Testis (tissue), 3 donors: ENCODE results near the gene BSG. TPM values are rescaled to one million over a fixed set of nuclear protein-coding genes. Genes with fewer than 3 reads are reported as not detected.
"Not testable (repeated sequence)": the region's sequence is repeated elsewhere in the genome, so short reads cannot be mapped to it uniquely, and the experiment has no call there.

Experiments used
- DNase-seq: peaks from one replicate; pipeline ENCODE4 v3.0.0-alpha.2; 2019
- H3K27ac ChIP-seq, 2 donors: fragments of 200-600 bp; sonication (generic); one replicate each; pipeline ENCODE4 v1.5.1; 2019
- H3K27me3 ChIP-seq: fragments of 200-600 bp; sonication (generic); one replicate; pipeline ENCODE4 v1.5.1; 2019
- H3K36me3 ChIP-seq: fragments of 200-600 bp; sonication (generic); one replicate; pipeline ENCODE4 v1.5.1; 2017; ENCODE audit warnings: low read depth; ENCODE audit errors: missing control alignments
- H3K4me1 ChIP-seq: fragments of 200-600 bp; sonication (generic); one replicate; pipeline ENCODE4 v1.5.1; 2019
- H3K4me3 ChIP-seq, 2 donors: fragments of 200-600 bp; sonication (generic); one replicate each; pipeline ENCODE4 v1.5.1; 2017 to 2019
- H3K9me3 ChIP-seq: fragments of 200-600 bp; sonication (generic); one replicate; pipeline ENCODE4 v1.5.1; 2017
- CTCF ChIP-seq, 3 experiments: fragments of 450-650 bp in 2 of 3; fragments of 200-600 bp in 1 of 3; sonication (generic) in 1 of 3; IDR thresholded peaks; one replicate each; pipeline ENCODE4 v1.5.1; 2016 to 2019; ENCODE audit warnings: antibody characterized with exemption in 3 of 3, mild to moderate bottlenecking in 2 of 3, moderate library complexity in 1 of 3
- POLR2A ChIP-seq: fragments of 450-650 bp; IDR thresholded peaks from one replicate; pipeline ENCODE4 v1.6.1; 2017; ENCODE audit warnings: antibody characterized with exemption, mild to moderate bottlenecking, moderate library complexity
- WGBS, 2 donors: methylation state at CpG; one replicate each; pipeline ENCODE4 v1.1.5; 2018; 5-methylcytosine and 5-hydroxymethylcytosine counted together
- intact Hi-C: fragments of 100-400 bp; cut with DNase I; formaldehyde crosslinking; loops from one replicate; pipeline ENCODE4 v1.15.1; 2023; ENCODE audit warnings: low total_unique reads
- polyA plus RNA-seq: library from polyadenylated mRNA; stranded (reverse); fragments of 350-450 nt; fragmentation: Illumina TruSeq; extraction: RNeasy Lipid Tissue Mini Kit (QIAGEN cat#74804); gene quantifications from one replicate; pipeline ENCODE4 v1.2.3, GENCODE V29; 2014; ENCODE audit warnings: low read depth, low replicate concordance; ENCODE audit not compliant: insufficient read depth
- total RNA-seq, 2 donors: library from RNA; depleted of rRNA; stranded (reverse); fragments of >200 nt; gene quantifications; one replicate each; pipeline ENCODE4 v1.2.3, GENCODE V29; 2016

The BSG gene
- total and polyA plus RNA-seq, 3 donors from 2014 or later, result 870 to 1,458 (median 1,391) TPM

DNA sequence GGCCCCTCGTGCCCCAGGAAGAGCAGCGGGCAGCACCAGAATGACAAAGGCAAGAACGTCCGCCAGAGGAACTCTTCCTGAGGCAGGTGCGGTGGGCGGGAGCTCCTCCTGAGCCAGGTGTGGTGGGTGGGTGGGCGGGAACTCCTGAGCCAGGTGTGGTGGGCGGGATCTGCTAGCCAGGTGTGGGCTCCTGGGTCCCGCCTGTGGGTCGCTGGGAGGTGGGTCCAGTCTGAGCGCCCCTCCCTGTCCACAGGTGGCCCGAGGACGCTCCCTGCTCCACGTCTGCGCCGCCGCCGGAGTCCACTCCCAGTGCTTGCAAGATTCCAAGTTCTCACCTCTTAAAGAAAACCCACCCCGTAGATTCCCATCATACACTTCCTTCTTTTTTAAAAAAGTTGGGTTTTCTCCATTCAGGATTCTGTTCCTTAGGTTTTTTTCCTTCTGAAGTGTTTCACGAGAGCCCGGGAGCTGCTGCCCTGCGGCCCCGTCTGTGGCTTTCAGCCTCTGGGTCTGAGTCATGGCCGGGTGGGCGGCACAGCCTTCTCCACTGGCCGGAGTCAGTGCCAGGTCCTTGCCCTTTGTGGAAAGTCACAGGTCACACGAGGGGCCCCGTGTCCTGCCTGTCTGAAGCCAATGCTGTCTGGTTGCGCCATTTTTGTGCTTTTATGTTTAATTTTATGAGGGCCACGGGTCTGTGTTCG lies 10.3 kb downstream of the BSG start:
- Histone ChIP-seq H3K27me3 (no peaks in the 10 kb centered on the region), H3K4me3 (no peak overlapping the region), H3K36me3 (no peaks in the 10 kb centered on the region), H3K4me1 (peaks cover 4% of the 10 kb centered on the region), H3K27ac (no peak overlapping the region), H3K9me3 (no peaks in the 10 kb centered on the region)
- no peak for DNase-seq
- 90 to 91% methylated on average over 30 to 31 of the region's 31 CpGs for WGBS, 2 donors
- TF ChIP-seq CTCF (IDR thresholded peaks at IDR 0.05) (no peak), POLR2A (no peak)
- intact Hi-C loops, result no loop called here

GRCh38 chr19:583198-583967 lies 11.0 kb downstream of the BSG start:
- H3K4me1 ChIP-seq, result peaks cover 12% of the 10 kb centered on the region
- H3K4me3 ChIP-seq, result no peak overlapping the region
- H3K27me3 ChIP-seq, result no peaks in the 10 kb centered on the region
- TF ChIP-seq CTCF (IDR thresholded peaks at IDR 0.05) (no peak), POLR2A (no peak)
- no peaks in the 10 kb centered on the region for H3K36me3 ChIP-seq
- H3K9me3 ChIP-seq, result no peaks in the 10 kb centered on the region
- WGBS, 2 donors, result 88 to 100% methylated on average over 8 to 27 of the region's 27 CpGs
- no peak overlapping the region for H3K27ac ChIP-seq
- no peak for DNase-seq
- intact Hi-C loops, result no loop called here

DNA sequence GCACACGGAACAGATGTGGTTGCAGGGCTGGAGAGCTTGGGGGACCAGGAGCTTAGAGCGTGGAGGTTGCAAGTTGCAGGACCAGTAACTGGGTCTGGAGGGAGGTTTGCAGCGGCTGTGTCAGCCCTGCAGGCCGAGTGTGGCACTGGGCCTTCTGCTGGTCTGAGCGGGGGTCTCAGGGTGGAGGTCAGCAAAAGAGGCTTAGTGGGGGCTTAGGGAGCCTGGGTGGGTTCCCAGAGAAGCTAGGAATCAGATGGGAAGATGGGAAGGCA lies 11.5 kb downstream of the BSG start:
- no peak overlapping the region for H3K27ac ChIP-seq
- 65 to 67% methylated on average over 4 to 5 of the region's 5 CpGs for WGBS, 2 donors
- H3K27me3 ChIP-seq, result no peaks in the 10 kb centered on the region

DNA sequence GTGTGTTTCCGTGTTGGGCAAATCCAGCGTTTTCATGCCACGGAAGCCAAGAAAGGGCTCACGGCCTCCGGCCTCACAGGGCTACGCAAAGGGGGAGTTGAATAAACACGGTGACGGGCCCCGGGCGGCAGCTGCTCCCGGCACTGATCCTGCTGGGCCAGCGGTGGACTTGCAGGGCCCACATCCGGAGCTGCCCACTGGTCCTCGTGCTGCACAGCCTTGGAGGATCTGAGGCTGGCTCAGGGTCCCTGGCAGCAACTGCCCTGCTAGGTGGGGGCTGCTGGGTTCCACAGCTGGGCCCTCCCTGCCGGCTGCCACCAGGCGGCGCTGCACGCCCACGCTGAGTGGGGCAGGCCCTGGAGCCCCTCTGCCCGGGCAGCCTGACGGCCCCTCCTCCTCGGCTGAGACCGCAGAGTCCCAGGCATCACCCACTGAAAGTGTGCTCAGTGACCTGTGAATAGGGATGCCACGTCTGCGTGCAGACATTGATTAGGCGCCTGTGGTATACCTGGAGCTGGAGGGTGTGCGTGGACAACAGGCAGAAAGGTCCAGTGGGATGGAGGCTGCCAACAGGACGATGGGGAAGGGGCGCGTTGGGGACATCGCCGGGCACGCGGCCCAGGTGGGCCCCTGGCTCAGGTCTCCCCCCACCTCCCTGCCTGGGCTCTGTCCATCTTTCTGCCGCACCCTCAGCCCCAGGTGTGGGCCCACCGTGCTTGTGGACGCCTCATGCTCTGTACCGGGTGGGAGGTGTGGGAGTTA lies 12.0 kb downstream of the BSG start:
- no peak overlapping the region for H3K27ac ChIP-seq
- no peaks in the 10 kb centered on the region for H3K36me3 ChIP-seq
- DNase-seq, result no peak
- H3K9me3 ChIP-seq, result no peaks in the 10 kb centered on the region
- H3K27me3 ChIP-seq, result no peaks in the 10 kb centered on the region
- intact Hi-C loops, result no loop called here
- no peak for TF ChIP-seq POLR2A
- TF ChIP-seq CTCF (IDR thresholded peaks at IDR 0.05), result peak; percentile 70 to 86 (median 76)
- no peak overlapping the region for H3K4me3 ChIP-seq
- H3K4me1 ChIP-seq, result peaks cover 16% of the 10 kb centered on the region
- 39 to 55% methylated on average over 15 to 35 of the region's 38 CpGs for WGBS, 2 donors

More for the DNA sequence above, 11.5 kb downstream of the BSG start:
- no peaks in the 10 kb centered on the region for H3K9me3 ChIP-seq
- TF ChIP-seq CTCF (IDR thresholded peaks at IDR 0.05) (no peak), POLR2A (no peak)
- DNase-seq, result no peak
- H3K4me3 ChIP-seq, result no peak overlapping the region
- intact Hi-C loops, result no loop called here
- no peaks in the 10 kb centered on the region for H3K36me3 ChIP-seq
- H3K4me1 ChIP-seq, result peaks cover 16% of the 10 kb centered on the region

GRCh38 chr19:585146-585545 lies 12.8 kb downstream of the BSG start:
- intact Hi-C loops, result not testable (repeated sequence)

More at GRCh38 chr19:585146-585545, 12.8 kb downstream of the BSG start:
- not testable (repeated sequence) for DNase-seq, H3K9me3 ChIP-seq, H3K4me3 ChIP-seq, H3K27ac ChIP-seq, H3K27me3 ChIP-seq, H3K36me3 ChIP-seq
- 81 to 86% methylated on average over 31 to 34 of the region's 34 CpGs for WGBS, 2 donors
- peaks cover 16% of the 10 kb centered on the region for H3K4me1 ChIP-seq
